AG09319 (cell line): ENCODE results near the gene POLE4.

Experiments
- DNase-seq: peaks from one replicate; pipeline ENCODE4 v3.0.0-alpha.2; 2010; ENCODE audit warnings: low read depth; ENCODE audit errors: extremely low read depth
- TF ChIP-seq, protein P1 (sequence below): IDR thresholded peaks from 2 replicates; pipeline ENCODE4 v1.5.1; 2011; ENCODE audit warnings: low read depth, mild to moderate bottlenecking, inconsistent platforms, low read length, moderate library complexity

Gene POLE4

GRCh38 chr2:75010571-75010970, 52.1 kb downstream of the POLE4 start:
- TF ChIP-seq, protein P1, sequence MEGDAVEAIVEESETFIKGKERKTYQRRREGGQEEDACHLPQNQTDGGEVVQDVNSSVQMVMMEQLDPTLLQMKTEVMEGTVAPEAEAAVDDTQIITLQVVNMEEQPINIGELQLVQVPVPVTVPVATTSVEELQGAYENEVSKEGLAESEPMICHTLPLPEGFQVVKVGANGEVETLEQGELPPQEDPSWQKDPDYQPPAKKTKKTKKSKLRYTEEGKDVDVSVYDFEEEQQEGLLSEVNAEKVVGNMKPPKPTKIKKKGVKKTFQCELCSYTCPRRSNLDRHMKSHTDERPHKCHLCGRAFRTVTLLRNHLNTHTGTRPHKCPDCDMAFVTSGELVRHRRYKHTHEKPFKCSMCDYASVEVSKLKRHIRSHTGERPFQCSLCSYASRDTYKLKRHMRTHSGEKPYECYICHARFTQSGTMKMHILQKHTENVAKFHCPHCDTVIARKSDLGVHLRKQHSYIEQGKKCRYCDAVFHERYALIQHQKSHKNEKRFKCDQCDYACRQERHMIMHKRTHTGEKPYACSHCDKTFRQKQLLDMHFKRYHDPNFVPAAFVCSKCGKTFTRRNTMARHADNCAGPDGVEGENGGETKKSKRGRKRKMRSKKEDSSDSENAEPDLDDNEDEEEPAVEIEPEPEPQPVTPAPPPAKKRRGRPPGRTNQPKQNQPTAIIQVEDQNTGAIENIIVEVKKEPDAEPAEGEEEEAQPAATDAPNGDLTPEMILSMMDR: no peak
- DNase-seq: no peak

- DNase-seq: no peak
- TF ChIP-seq, protein P1: no peak
These were observed 53.6 kb downstream of the POLE4 start for GRCh38 chr2:75012080-75012479.

DNA sequence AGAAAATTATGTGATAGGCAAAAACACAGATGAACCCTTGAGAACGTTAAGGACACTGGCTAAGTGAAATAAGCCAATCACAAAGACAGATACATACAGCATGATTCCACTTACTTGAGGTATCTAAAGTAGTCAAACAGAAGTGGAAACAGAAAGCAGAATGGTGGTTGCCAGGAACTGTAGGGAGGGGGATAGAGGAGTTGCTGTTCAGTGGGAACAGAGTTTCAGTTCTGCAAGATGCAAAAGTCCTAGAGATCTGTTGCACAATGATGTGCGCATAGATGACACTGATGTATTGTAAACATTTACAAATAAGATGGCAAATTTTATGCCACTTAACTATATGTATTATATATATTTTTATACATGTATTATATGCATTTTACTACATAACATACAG, 59.7 kb downstream of the POLE4 start:
- no peak for DNase-seq
- TF ChIP-seq, protein P1: no peak
